HG03159 (cell line): Measurements from ENCODE around the gene FMN2.
"Not testable (repeated sequence)": the region's sequence is repeated elsewhere in the genome, so short reads cannot be mapped to it uniquely, and the experiment has no call there.

Experiments used
- ATAC-seq: cut with Tn5 transposase; IDR thresholded peaks from one replicate; pipeline ENCODE4 v1.9.1; 2021; ENCODE audit warnings: mild to moderate bottlenecking, moderate library complexity; ENCODE audit not compliant: unreplicated experiment

FMN2 gene

GRCh38 chr1:240295811-240296210 is 204.1 kb downstream of the FMN2 start:
- ATAC-seq, result peak; percentile 72

GRCh38 chr1:240304466-240304865 is 212.8 kb downstream of the FMN2 start:
- no peak for ATAC-seq

- ATAC-seq, result no peak
Measured at GRCh38 chr1:240306673-240307072, 215.0 kb downstream of the FMN2 start.

GRCh38 chr1:240308096-240308495 is 216.4 kb downstream of the FMN2 start:
- no peak for ATAC-seq

- ATAC-seq, result no peak
Measured at GRCh38 chr1:240309769-240310168, 218.1 kb downstream of the FMN2 start.

- no peak for ATAC-seq
Measured at GRCh38 chr1:240310226-240310925, 218.7 kb downstream of the FMN2 start.

- ATAC-seq, result no peak
Measured at GRCh38 chr1:240312872-240313271, 221.2 kb downstream of the FMN2 start.

- no peak for ATAC-seq
Measured at GRCh38 chr1:240314845-240315801, 223.4 kb downstream of the FMN2 start.

- ATAC-seq, result no peak
Measured at GRCh38 chr1:240319998-240320397, 228.3 kb downstream of the FMN2 start.

- no peak for ATAC-seq
Measured at GRCh38 chr1:240320659-240321058, 229.0 kb downstream of the FMN2 start.

- no peak for ATAC-seq
Measured at GRCh38 chr1:240322943-240323342, 231.3 kb downstream of the FMN2 start.

- not testable (repeated sequence) for ATAC-seq
Measured at GRCh38 chr1:240328382-240328781, 236.7 kb downstream of the FMN2 start.

- no peak for ATAC-seq
Measured at GRCh38 chr1:240329443-240329842, 237.8 kb downstream of the FMN2 start.

GRCh38 chr1:240332672-240333071 is 241.0 kb downstream of the FMN2 start:
- no peak for ATAC-seq

GRCh38 chr1:240337781-240338180 is 246.1 kb downstream of the FMN2 start:
- no peak for ATAC-seq

GRCh38 chr1:240338837-240339236 is 247.2 kb downstream of the FMN2 start:
- ATAC-seq, result no peak

- no peak for ATAC-seq
Measured at GRCh38 chr1:240341365-240342250, 249.9 kb downstream of the FMN2 start.

GRCh38 chr1:240342251-240342625 is 250.6 kb downstream of the FMN2 start:
- no peak for ATAC-seq

- ATAC-seq, result no peak
Measured at GRCh38 chr1:240343045-240343444, 251.4 kb downstream of the FMN2 start.

- no peak for ATAC-seq
Measured at GRCh38 chr1:240343966-240344365, 252.3 kb downstream of the FMN2 start.

- no peak for ATAC-seq
Measured at GRCh38 chr1:240344918-240345317, 253.2 kb downstream of the FMN2 start.
